ENCODE measurements around the gene KNG1. TPM values are rescaled to one million over a fixed set of nuclear protein-coding genes. Genes with fewer than 3 reads are reported as not detected.

The KNG1 gene
- total RNA-seq, 2 donors from 2014 or later = not detected

DNA sequence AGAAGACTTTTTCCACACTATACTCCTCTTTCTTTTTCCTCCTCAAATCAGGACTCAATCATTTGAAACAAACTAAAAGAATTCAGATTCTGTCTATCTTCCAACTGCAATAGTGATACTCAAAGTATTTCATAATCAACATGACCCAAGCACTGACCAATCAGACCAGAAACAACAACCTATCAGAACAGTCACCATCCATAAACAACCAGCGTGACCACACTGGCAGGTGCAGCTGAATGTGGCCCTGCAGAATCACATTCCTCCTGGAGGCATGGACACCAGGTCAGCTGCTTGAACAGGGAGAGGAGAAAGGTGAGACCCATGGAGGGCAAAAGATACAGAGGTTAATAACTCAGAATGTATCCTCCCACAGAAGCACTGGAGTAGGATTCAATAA, 38.0 kb upstream of the KNG1 start:
- Mint-ChIP-seq H3K27ac (no peak overlapping the region), H3K36me3 (ENCODE audit: low read depth) (no peaks in the 10 kb centered on the region), H3K4me1 (no peaks in the 10 kb centered on the region), H3K27me3 (ENCODE audit: insufficient read depth) (peaks cover 29% of the 10 kb centered on the region), H3K4me3 (no peak overlapping the region), H3K9me3 (peaks cover 9% of the 10 kb centered on the region)
- H3K36me3 ChIP-seq (ENCODE audit: control insufficient read depth, insufficient read depth, low read length) = no peaks in the 10 kb centered on the region
- H3K4me3 ChIP-seq (ENCODE audit: low read length) = no peak overlapping the region
- no peak overlapping the region for H3K27ac ChIP-seq (ENCODE audit: low read depth, low read length)
- no peak for DNase-seq
- H3K27me3 ChIP-seq (ENCODE audit: control insufficient read depth, insufficient read depth, low read length, poor library complexity, severe bottlenecking) = peaks cover 21% of the 10 kb centered on the region
- no peaks in the 10 kb centered on the region for H3K9me3 ChIP-seq (ENCODE audit: control insufficient read depth, low read length)
- no peak overlapping the region for H3K9ac ChIP-seq (ENCODE audit: extremely low read depth, low read length, poor library complexity, severe bottlenecking)
- 89% methylated on average over 1 of the region's 1 CpG; no CpG with 5 or more reads in 1 of the 2 experiments for WGBS, 2 experiments (ENCODE audit: insufficient coverage in 1 of 2, insufficient read length in 1 of 2)
- TF ChIP-seq CTCF (conservative IDR thresholded peaks at IDR 0.05) = no peak
- H3K4me1 ChIP-seq (ENCODE audit: control insufficient read depth, insufficient read depth, low read length) = no peaks in the 10 kb centered on the region

- 96 to 100% methylated on average over 1 of the region's 1 CpG for WGBS, 2 experiments (ENCODE audit: insufficient coverage in 1 of 2, insufficient read length in 1 of 2)
These were observed 36.3 kb upstream of the KNG1 start for GRCh38 chr3:186680869-186681268.

GRCh38 chr3:186682812-186683211, 34.3 kb upstream of the KNG1 start:
- Mint-ChIP-seq H3K36me3 (ENCODE audit: low read depth) (no peaks in the 10 kb centered on the region), H3K9me3 (peaks cover 29% of the 10 kb centered on the region), H3K27me3 (ENCODE audit: insufficient read depth) (peaks cover 24% of the 10 kb centered on the region), H3K4me3 (no peak overlapping the region), H3K4me1 (no peaks in the 10 kb centered on the region), H3K27ac (no peak overlapping the region)
- no peaks in the 10 kb centered on the region for H3K36me3 ChIP-seq (ENCODE audit: control insufficient read depth, insufficient read depth, low read length)
- H3K9ac ChIP-seq (ENCODE audit: extremely low read depth, low read length, poor library complexity, severe bottlenecking) = no peak overlapping the region
- DNase-seq = no peak
- H3K4me1 ChIP-seq (ENCODE audit: control insufficient read depth, insufficient read depth, low read length) = no peaks in the 10 kb centered on the region
- H3K27me3 ChIP-seq (ENCODE audit: control insufficient read depth, insufficient read depth, low read length, poor library complexity, severe bottlenecking) = peaks cover 11% of the 10 kb centered on the region
- no peak overlapping the region for H3K4me3 ChIP-seq (ENCODE audit: low read length)
- H3K27ac ChIP-seq (ENCODE audit: low read depth, low read length) = no peak overlapping the region
- peaks cover 11% of the 10 kb centered on the region for H3K9me3 ChIP-seq (ENCODE audit: control insufficient read depth, low read length)
- no peak for TF ChIP-seq CTCF (conservative IDR thresholded peaks at IDR 0.05)
- WGBS, 2 experiments (ENCODE audit: insufficient coverage in 1 of 2, insufficient read length in 1 of 2) = 90 to 91% methylated on average over 3 of the region's 3 CpGs

More at GRCh38 chr3:186680869-186681268, 36.3 kb upstream of the KNG1 start:
- Histone ChIP-seq H3K27me3 (ENCODE audit: control insufficient read depth, insufficient read depth, low read length, poor library complexity, severe bottlenecking) (peaks cover 11% of the 10 kb centered on the region), H3K27ac (ENCODE audit: low read depth, low read length) (no peak overlapping the region), H3K36me3 (ENCODE audit: control insufficient read depth, insufficient read depth, low read length) (no peaks in the 10 kb centered on the region), H3K9me3 (ENCODE audit: control insufficient read depth, low read length) (peaks cover 9% of the 10 kb centered on the region), H3K9ac (ENCODE audit: extremely low read depth, low read length, poor library complexity, severe bottlenecking) (no peak overlapping the region), H3K4me3 (ENCODE audit: low read length) (no peak overlapping the region), H3K4me1 (ENCODE audit: control insufficient read depth, insufficient read depth, low read length) (no peaks in the 10 kb centered on the region)
- TF ChIP-seq CTCF (conservative IDR thresholded peaks at IDR 0.05) = no peak
- no peaks in the 10 kb centered on the region for H3K4me1 Mint-ChIP-seq
- no peak overlapping the region for H3K27ac Mint-ChIP-seq
- peaks cover 22% of the 10 kb centered on the region for H3K27me3 Mint-ChIP-seq (ENCODE audit: insufficient read depth)
- no peaks in the 10 kb centered on the region for H3K36me3 Mint-ChIP-seq (ENCODE audit: low read depth)
- DNase-seq = no peak
- H3K4me3 Mint-ChIP-seq = no peak overlapping the region
- peaks cover 20% of the 10 kb centered on the region for H3K9me3 Mint-ChIP-seq
